ENCODE measurements around the gene RNF157. TPM values are rescaled to one million over a fixed set of nuclear protein-coding genes. Genes with fewer than 3 reads are reported as not detected.

The RNF157 gene
- total and polyA plus RNA-seq, 2 of the 13 experiments (the other 11 are each of a cell fraction or from before 2014, with no cell fraction given) = 0.44 to 1.5 TPM

- TF ChIP-seq PAXIP1 (CRISPR knock-in tag; conservative IDR thresholded peaks at IDR 0.05) (0 out of 2 replicates have a peak, but pooled peaks have one; percentile 23), POGK (CRISPR knock-in tag; conservative IDR thresholded peaks at IDR 0.05) (0 out of 2 replicates have a peak, but pooled peaks have one; percentile 50), RNF2 (conservative IDR thresholded peaks at IDR 0.05; ENCODE audit: low read depth) (peak; percentile 27; the same call in 1 of the 2 replicates), ZNF274 (CRISPR knock-in tag; IDR thresholded peaks at IDR 0.05) (peak; percentile 85; the same call in 1 of the 2 replicates), CHD4 (IDR thresholded peaks at IDR 0.05; ENCODE audit: borderline replicate concordance, low read length) (no peak), MXD4 (CRISPR knock-in tag; IDR thresholded peaks at IDR 0.05) (peak; percentile 27; the same call in 1 of the 2 replicates), ATF2 (CRISPR knock-in tag; IDR thresholded peaks at IDR 0.05) (no peak), MAZ (IDR thresholded peaks at IDR 0.05; ENCODE audit: borderline replicate concordance, low read depth, low read length) (no peak; the same call in 1 of the 2 replicates), MAZ (CRISPR knock-in tag; IDR thresholded peaks at IDR 0.05; ENCODE audit: low read depth) (peak; percentile 78), ZNF567 (CRISPR knock-in tag; IDR thresholded peaks at IDR 0.05; ENCODE audit: borderline replicate concordance) (peak; percentile 90), FOXJ3 (CRISPR knock-in tag; IDR thresholded peaks at IDR 0.05; ENCODE audit: borderline replicate concordance) (peak; percentile 52; the same call in 1 of the 2 replicates), HNRNPLL (IDR thresholded peaks at IDR 0.05; ENCODE audit: low read depth, low read length, poor library complexity, severe bottlenecking) (peak; percentile 48), SOX5 (CRISPR knock-in tag; IDR thresholded peaks at IDR 0.05; ENCODE audit: borderline replicate concordance) (0 out of 2 replicates have a peak, but pooled peaks have one; percentile 20), CSRNP1 (CRISPR knock-in tag; IDR thresholded peaks at IDR 0.05) (peak; percentile 32; the same call in 1 of the 2 replicates), YY1 (IDR thresholded peaks at IDR 0.05; ENCODE audit: insufficient read depth, insufficient replicate concordance, low read depth, low read length) (peak; percentile 59), JARID2 (CRISPR knock-in tag; IDR thresholded peaks at IDR 0.05; ENCODE audit: insufficient replicate concordance) (peak; percentile 66), ZNF557 (CRISPR knock-in tag; IDR thresholded peaks at IDR 0.05) (0 out of 2 replicates have a peak, but pooled peaks have one; percentile 22), KLF15 (CRISPR knock-in tag; IDR thresholded peaks at IDR 0.05; ENCODE audit: borderline replicate concordance) (0 out of 2 replicates have a peak, but pooled peaks have one; percentile 14), PPARG (CRISPR knock-in tag; conservative IDR thresholded peaks at IDR 0.05) (no peak)
Observed at GRCh38 chr17:76141212-76142038, 98.9 kb downstream of the RNF157 start, which contains the start of gene FOXJ1 (continued).
